Measurements from ENCODE around the gene MFRP.
"Not testable (repeated sequence)": the region's sequence is repeated elsewhere in the genome, so short reads cannot be mapped to it uniquely, and the experiment has no call there.

Gene MFRP

DNA sequence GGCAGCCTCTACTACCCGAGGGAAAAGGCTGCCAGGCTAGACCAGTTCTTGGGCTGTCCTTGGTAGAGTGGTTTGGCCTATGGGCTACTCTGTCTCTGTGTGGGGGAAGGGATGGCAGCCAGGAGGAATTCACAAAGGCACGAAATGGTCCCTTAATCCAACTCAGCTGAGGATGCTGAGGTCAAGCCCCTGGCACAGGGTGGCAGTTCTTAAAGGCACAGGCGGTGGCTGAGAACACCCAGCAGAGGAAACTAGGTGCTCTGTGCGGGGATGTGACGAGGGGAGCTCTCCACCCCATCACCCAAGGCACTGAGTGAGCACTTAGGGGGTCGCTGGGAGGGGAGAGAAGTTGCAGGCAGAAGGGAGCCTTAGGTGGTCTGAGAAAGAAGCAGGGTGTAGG, at the start of gene MFRP:
TSS of gene MFRP (minus strand) at position 101 of the 400 bp plus-strand sequence. CDS start 192 bp downstream, outside the sequence.
- no peak for DNase-seq

DNA sequence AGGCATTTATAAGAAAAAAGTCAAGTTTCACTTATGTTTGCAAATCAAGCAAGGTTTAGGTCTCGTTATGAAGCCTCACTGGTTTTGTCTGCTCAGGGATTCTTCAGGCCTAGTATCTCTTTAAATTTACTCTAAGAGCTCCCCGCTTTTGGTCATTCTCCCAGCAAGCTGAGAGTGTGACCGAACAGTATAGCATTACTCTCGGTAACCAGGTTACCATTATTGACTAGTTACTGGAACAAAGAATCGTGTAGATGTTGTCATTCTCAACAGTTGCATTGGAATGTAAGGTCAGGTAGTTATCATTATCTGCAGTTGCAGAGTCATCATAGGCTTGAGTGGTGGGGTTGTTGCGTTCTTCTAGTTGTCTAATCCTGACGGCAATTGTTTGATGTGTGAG, 44.8 kb upstream of the MFRP start:
- DNase-seq = no peak

DNA sequence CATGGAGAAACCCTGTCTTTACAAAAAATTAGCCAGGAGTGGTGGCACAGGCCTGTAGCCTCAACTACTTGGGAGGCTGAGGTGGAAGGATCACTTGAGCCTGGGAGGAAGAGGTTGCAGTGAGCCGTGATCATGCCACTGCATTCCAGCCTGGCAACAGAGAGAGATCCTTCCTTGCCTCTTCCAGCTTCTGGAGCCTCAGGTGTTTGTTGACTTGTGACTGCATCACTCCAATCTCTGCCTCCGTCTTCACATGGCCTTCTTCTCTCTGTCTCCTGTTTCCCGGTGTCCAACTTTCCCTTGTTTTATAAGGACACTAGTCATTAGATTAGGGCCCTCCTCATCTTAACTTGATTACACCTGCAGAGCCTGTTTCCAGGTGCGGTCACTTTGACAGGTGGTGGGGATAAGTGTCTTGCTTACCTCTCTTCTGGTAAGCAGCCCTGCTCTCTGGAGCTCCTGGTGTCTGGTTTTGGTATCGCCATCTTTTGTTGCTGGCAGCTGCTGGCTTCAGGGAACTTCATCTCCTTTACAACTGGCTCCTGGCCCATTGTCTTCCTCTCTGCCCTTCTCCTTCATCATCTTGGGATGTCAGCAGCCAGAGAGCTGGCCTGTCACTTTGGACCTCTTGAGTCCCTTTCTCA, 43.2 kb upstream of the MFRP start:
- no peak for DNase-seq

DNA sequence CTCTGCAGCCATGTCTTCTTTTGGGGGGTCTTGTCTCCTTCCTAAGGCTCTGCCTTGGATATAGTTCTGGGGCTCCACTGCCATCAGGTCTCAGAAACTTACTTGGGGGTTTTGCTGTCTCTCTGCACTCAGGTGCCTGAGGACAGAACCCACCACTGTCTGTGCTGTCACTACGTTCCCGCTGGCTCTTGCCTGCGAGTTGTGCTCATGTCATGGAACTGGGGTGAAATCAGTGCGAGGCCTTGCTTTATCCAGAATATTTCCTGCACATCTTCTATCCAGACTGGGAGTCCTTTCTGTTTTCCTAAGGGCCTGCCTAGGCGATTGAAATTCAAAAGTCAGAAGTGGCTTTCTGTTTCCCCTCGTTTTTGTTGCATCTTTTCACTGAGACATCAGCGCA, 41.6 kb upstream of the MFRP start:
- no peak for DNase-seq

DNA sequence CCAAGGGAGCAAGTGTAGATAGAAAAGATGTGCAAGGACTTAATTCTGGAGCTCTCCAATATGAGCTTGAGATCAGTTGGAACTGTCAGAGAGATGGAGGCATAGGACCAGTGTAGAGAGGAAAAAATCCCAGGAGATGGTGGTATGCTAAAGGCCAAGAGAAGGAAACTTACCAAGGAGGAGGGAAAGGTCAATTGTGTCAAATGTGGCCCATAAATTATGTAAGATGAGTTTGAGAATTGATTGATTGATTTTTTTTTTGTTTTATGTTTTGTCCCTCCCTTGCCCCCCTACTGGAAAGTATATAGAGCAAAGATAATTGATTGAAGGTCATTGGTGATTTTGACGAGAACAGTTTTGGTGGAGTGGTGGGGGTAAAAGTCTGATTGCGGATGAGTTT, 37.8 kb upstream of the MFRP start:
- no peak for DNase-seq

DNA sequence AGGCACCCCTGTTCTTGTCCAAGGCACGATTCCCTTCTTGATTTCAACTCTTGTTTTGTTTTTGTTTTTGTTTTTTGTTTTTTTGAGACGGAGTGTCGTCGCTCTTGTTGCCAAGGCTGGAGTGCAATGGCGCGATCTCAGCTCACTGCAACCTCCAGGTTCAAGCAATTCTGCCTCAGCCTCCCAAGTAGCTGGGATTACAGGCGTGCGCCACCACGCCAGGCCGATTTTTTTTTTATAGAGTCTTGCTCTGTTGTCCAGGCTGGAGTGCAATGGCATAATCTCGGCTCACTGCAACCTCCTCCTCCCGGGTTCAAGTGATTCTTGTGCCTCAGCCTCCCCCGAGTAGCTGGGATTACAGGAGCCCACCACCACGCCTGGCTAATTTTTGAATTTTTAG, 36.0 kb upstream of the MFRP start:
- DNase-seq = not testable (repeated sequence)

DNA sequence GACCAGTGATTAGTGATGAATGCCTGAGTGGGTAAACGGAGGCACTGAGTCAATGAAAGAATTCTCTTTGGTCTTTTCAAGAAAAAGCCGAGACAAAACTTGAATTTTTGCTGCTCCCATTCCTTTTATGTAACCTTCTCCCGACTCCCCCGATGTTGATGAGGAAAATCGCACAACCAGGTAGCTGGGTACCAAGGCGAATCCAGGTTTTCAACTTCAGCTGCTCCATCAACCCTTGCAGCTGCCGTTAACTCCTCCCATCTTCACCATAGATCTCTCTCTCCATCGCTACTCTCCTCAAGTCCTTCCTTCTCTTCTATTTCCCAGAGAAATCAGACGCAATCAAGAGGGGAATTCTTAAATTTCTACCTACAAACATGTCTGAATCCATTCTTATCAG, 35.6 kb upstream of the MFRP start:
- DNase-seq = no peak

DNA sequence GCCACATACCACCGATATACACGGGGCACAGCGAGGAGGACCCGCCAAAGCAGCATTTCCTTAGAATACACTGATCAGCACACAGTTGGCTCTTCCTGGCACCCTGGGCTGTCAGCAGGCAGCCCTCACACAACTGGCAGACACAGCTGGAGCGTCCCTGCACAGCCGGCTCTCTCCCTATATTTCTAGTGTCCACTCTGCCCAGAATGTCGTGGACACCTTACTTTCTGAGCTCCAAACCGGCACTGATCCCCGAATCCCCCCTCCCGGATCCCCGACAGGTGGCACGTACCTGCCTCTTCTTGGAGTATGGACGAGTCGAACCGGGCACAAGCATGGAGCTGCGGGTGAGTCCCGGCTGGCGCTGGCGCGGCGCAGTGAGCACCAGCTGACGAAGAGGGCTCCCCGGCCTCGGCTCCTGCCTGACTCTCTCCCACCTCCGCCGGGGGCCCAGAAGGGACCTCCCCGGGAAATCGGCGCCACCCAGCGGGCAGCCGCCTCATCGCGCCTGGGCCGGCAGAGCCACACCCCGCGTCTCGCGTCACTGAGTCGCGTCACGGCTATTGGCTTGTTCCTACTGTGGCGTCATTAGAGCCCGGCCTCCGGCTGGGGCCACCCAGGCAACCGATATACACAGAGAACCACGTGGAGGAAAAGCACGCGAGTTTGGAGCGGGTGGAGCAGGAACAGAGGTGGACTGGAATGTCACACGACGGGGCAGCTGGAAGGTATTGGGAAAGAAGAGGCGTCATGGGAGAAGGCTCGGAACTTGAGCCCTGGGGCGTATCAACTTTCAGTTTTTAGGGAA, 34.9 kb upstream of the MFRP start, which contains the start of gene USP2:
TSS of gene USP2 (minus strand) at position 510 of the 808 bp plus-strand sequence. CDS start 8,210 bp downstream, outside the sequence.
- DNase-seq = peak; percentile 99

DNA sequence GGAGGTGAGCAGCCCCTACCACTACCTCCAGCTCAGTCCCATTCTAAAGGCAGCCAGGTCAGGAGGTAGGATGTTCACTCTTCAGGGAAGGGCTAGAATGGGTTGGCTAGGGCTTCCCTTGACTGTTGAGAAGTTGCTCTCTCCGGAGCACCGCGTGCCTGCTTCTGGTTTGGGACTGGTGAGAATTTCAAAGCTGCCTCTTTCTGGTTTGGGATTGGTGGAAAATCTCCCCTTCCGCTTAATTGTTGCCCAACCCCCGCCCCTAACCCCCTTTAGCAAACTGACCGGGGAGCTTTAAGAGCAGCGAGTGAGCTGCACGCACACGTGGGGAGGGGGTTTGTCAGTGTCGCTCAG, 34.3 kb upstream of the MFRP start:
- peak in 1 of 2 experiments; percentile 31 for DNase-seq

DNA sequence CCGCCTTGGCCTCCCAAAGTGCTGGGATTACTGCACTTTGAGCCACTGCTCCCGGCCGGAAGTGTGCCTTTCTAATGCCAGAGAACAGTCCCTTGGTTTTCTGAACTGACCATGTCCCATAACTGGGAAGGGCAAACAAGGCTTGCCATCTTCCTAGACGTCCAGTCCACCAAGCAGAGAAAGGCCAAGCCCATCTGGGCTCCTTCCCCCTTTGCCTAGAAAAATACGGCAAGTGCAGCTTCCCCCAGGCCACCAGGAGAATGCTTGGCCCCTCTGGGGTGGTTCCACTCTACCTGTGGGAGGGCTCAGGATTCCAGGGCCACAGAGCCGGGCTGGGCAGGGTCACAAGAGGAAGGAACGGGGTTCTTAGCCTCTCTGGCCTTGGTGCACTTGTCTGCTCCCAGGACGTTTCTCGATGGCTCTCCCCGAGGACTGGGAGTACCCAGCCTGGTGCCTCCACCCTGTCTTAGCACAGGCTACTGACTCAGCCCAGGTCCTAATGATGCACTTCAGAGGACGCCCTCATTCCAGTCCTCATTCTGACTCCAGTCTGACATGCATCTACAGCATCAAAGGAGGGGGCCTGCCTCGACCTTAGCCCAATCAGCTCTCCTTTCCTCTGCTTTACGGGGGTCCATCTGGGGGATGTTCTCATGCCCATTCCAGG, 33.8 kb upstream of the MFRP start:
- no peak for DNase-seq

DNA sequence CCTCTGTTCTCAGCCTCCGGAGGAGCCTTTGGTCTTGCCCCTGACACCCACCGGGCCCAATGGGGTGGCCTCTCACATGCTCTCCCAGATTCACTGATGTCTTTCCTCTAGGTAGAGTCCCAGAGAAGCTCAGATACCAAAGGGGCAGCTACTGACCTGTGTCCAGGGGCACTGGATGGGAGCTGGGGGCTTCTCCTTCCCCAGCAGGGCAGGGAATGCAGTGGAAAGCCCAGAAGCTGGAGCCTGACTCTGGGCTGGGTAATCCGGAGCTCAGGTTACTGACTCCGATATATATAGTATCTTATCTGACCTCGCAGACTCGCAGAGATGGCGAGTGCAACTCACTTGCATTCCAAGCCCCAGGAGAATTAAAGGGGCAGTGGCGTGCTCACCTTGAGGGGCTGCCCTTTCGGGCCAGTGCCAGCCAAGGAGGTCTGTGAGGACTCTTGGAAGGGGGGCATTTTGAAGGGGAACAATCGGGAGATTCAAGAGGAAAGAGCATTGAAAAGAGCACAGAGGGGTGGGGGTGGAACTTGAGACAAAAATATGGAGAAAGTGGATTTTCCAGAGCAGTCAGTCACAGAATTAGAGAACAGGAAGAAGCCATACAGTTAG, 32.5 kb upstream of the MFRP start:
- no peak for DNase-seq

DNA sequence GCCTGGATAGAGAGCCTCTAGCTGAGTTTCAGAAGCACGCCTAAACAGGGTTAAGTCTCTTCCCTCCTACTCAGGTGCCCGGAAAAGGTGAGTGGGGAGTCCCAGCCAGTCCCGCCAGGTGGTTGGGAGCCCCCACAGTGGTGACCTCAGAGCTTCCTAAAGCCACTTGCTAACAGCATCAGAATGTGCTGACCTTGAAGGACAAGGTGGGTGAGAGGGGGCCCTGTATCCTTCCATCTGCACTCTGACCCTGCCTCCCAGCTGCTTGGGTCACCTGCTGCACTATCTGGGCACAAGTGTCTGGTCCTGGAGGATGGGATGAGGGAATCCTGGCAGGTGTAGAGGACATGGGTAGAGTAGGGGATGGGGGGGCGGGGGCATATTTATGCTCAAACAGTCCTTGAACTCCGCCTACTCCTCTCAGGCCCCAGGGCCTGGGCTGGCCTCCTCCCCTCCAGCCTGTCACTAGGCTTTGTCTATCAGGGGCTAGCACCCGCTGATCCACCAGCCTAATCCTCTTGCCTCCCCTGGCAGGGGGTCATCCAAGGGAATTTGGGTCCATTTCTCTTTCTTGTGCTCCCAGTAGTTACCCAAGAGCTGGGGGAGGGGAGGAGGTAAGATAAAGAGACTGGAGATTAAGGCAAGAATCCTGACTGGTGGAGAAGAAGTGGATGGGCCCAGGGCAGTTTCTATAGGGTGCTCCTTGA, 31.6 kb upstream of the MFRP start:
- DNase-seq = no peak

DNA sequence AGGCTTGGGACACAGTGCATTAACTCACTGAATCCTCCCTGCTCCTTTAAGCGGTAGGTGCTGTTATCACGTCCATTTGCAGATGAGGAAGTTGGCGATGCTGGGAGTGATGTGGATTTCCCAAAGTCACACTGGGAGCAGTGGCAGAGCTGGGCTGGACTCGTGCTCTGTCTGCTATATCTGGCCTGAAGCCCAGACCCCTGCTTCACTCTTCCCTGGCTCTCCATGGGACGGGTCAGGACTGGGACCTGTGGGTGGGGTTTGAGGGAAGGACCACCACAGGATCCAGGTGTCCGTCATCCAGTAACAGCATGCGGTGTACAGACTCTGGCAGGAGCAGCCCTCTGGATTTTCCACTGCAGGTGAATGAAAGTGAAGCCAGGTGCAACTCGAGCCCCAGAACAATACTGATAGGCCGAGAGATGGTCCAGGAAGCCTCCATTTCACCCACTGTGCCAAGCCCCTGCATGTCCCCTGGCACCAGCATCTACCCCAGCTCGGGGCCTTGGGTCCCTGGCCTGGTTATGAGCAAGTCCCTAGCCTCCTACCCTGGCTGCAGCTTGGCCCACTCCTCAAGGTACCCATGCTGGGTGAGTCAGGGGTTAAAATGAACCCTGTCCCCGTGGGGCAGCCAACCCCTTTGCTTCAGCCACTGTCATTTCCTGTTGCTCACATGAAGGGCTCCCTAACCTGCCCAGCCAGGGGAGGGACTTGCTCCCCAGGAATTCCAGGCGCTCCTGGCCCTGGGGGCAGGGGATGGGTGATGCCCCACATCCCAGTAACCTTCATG, 30.8 kb upstream of the MFRP start:
- no peak for DNase-seq

DNA sequence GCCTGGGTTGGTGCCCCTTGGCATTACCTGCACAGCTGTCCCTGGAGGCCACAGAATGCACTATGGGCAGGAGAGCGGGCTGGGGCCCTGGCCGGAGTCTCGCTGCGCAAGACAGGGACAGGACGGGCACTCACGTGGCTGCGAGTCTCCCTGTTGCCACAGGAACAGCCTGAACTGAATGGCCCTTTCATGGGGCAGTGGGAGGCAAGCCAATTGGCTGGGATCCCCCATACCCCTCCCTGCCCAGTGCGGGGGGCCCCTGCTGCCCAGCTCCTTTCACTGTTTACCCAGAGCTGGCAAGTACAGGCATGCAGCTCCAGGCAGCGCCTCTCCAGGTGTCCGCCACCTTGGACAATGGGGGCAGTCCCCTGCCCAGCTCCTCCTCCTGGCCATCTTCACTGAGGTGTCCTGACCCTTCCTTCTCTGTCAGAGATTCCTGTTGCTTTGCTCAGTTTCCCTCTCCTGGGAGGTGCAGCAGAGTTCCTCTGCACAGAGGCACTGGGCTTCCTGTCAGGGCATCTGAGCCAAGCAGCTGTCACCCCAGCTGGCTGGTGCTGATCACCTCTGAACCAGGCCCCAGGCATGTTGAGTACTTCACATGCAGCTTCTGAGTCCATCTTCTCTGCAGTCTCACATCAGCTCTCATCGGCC, 29.8 kb upstream of the MFRP start:
- no peak for DNase-seq

DNA sequence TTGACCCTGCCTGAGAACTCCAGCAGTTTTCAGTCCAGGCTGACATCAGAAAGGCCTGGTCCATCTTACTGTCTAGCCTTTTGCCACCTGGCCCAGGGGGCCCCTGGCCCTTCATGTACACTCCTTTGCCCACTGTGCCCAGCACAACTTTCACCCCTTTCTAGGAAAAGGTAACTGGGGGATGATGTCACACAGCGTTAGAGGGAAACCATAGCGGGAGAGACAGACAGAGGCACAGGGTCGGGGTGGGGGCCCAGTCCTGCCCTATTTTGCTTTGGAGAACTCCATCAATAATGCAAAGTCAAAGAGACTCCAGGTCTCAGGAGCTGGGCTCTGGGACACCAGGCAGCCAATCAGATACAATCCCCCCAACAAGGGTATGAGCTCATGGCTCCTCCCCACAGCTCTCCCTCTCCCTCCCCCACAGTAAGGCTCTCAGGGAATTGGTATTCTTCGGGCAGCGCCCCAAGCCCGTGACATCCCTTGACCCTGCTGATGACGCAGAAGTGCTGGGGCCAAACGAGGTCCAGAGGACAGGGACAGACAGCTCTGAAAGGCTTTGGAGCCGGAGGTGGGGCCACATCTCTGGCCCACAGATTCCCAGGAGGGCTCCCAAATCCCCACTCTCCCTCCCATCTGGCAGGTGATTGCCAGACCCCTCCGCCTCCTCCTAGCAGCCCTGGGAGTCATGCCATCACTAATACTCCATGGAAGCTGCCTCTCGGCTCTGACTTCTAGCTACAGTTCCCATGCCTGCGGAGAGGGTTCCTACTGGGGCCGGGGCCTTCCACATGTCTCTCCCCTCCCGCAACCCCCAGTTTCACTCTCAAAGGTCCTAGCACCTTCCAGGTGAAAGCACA, 29.1 kb upstream of the MFRP start:
- no peak for DNase-seq

DNA sequence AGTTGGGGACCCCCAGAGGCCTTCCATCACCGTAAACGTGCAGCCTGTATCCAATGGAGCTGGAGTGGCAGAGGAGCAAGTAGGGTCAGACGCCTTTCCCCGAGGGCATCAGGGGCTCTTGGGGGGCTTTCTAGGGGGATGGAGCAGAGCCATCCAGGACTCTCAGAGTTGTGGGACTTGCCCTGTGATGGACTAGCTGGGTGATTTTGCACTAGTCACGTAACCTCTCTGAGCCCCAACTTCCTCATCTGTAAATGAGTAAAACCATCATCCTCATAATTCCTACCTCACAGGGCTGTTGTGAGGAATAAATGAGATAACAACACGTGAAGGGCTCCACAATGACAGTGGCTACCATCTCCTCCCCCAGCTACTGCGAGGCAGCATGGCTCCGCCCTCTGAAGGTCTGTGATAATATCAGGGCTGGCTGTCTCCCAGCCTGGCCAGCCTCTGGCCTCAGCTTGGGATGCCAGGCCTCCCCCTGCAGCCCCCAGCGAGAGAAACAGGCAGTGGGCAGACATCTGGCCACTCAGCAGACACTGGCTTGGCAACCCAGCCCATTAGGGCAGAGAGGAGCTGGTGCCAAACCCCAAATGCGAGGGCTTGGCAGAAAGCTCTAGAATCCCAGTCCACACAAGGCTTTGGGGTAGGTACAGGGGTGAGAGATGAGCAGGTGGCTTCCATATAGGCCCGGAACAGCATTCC, 28.3 kb upstream of the MFRP start:
- no peak for DNase-seq

DNA sequence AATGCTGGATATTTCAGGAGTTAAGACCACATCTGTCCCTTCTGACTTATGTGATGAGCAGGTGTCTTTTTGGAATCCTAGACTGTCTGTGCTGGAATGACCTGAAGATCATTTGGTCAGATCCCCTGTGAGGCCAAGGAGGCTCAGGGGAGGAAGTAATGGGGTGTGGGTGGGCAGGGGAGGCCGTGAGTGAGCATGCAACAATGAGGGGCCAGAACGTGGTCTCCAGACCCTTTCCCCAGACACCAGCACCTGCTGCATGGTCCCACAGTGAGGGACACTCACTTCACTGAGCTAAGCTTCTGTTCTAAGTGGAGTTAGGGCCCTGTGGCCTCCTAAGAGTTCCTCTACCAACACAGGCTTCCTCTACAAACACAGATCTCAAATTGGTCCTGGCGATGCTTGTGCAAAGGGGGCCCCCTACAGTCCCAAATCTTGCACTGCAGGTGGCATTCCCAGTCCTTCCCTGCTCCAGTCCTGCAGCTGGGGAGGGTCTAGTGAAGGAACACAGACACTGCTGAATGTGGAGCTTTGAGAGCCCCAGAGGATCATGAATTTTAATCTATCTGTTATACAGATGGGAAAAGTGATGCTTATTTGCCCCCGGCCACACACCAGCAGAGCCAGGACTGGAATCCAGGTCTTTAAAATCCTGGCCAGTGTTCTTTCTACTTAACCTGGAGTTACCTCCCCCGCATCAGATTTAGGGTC, 27.6 kb upstream of the MFRP start:
- peak; percentile 68 to 74 for DNase-seq

DNA sequence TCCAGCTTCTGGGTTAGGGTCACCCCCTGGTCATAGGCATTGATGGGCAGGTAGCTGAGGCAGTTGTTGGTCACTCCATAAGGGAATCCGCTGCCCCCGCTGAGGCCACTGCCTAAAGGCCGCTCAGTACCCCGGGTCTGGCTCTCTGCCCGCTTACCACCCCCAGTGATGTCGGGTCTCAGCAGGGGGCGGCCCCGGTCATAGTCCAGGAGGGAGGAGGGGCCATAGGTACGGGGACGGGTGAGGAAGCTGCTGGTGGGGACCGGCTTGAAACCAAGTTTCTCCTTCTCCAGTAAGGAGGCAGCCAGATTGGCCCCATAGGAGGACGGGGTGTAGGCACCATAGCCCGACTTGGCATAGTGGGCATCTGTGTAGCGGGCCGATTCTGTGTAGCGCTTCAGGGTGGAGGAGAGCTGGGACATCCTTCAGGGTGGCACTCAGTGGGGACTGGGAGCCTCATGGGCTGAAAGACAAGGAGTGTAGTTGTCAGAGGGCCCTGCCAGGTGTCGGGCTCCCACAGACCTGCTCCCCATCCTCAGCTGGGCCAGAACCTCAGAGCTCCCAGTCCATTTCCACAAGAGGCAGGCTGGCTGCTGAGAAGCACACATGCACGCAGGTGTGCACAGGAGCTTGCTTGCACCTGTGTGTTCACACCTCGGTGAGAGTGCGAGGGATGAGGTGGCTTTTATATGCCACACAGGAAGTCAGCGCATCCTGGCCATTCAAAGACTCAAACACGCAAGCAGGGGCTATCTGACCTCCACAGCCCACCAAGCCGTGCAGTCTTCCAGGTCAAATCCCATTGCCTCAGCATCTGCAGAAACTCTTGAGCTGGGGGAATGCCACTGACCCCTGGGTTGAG, 26.8 kb upstream of the MFRP start:
- DNase-seq = no peak
